Activated CD8-positive, alpha-beta T cell treated with anti-CD3 and anti-CD28 coated beads, Interleukin-2, amount 10 ng/mL, durations not matched to agents 7 days and 5 days (primary cell): ENCODE data around the gene RPS3. TPM values are rescaled to one million over a fixed set of nuclear protein-coding genes. Genes with fewer than 3 reads are reported as not detected.
A peak's percentile ranks its signal among the peaks of the same experiment; 100 is the strongest.

Experiments
- ATAC-seq: fragments of 150-1000 bp; cut with Tn5 transposase; one replicate; pipeline ENCODE4 v1.10.0; 2021; ENCODE audit warnings: moderate library complexity
- CTCF ChIA-PET: fragments of 350-600 bp; sonication (Branson Sonifier 250); formaldehyde crosslinking; loops from one replicate; lab custom pipeline; 2021; ENCODE audit warnings: antibody characterized with exemption; lab: Charles Lee
- POLR2A ChIA-PET: fragments of 350-600 bp; sonication (Branson Sonifier 250); formaldehyde crosslinking; loops from one replicate; lab custom pipeline; 2021; ENCODE audit warnings: antibody characterized with exemption; lab: Charles Lee
- DNase-seq: peaks from one replicate; pipeline ENCODE4 v3.0.0-alpha.2; 2020
- H3K27ac Mint-ChIP-seq: one replicate; pipeline ENCODE4 v1.8.0; 2021; ENCODE audit warnings: mild to moderate bottlenecking, mixed read lengths
- H3K27me3 Mint-ChIP-seq: one replicate; pipeline ENCODE4 v1.8.0; 2021; ENCODE audit warnings: low read depth, mixed read lengths
- H3K36me3 Mint-ChIP-seq: one replicate; pipeline ENCODE4 v1.8.0; 2021; ENCODE audit warnings: low read depth, mixed read lengths
- H3K4me1 Mint-ChIP-seq: one replicate; pipeline ENCODE4 v1.8.0; 2021; ENCODE audit warnings: low read depth, mixed read lengths
- H3K4me3 Mint-ChIP-seq: one replicate; pipeline ENCODE4 v1.8.0; 2021; ENCODE audit warnings: mild to moderate bottlenecking, mixed read lengths
- H3K9me3 Mint-ChIP-seq: one replicate; pipeline ENCODE4 v1.8.0; 2022; ENCODE audit warnings: mixed read lengths; ENCODE audit not compliant: insufficient read depth
- total RNA-seq, 2 experiments: library from RNA; stranded (reverse); gene quantifications; one replicate each; pipeline ENCODE4 v1.2.3, GENCODE V29; 2021

The RPS3 gene
- total RNA-seq, 2 experiments from 2014 or later: 2,820 to 2,871 TPM

GRCh38 chr11:75428989-75429640 is 29.8 kb downstream of the RPS3 start:
- Mint-ChIP-seq H3K36me3 (peaks cover 6% of the 10 kb centered on the region), H3K27ac (peak overlapping the region; percentile 50), H3K9me3 (peaks cover 4% of the 10 kb centered on the region), H3K27me3 (peaks cover 45% of the 10 kb centered on the region), H3K4me1 (peaks cover 16% of the 10 kb centered on the region), H3K4me3 (peak overlapping the region; percentile 61)
- no peak for ATAC-seq
- DNase-seq: no peak
- ChIA-PET POLR2A (no interaction called here), CTCF (interaction anchor here (0.9 to 1.4 kb wide), 6 partner anchors 13 to 149 kb away, joined by 3 to 5 read pairs (median 4); no protein-coding TSS in a partner anchor)

- ATAC-seq (no peak), DNase-seq (no peak)
- POLR2A ChIA-PET: interaction anchor here (1.0 kb wide), 1 partner anchor 47 kb away, joined by 3 read pairs; no protein-coding TSS in a partner anchor
- H3K4me3 Mint-ChIP-seq: peak overlapping the region; percentile 61
- peaks cover 16% of the 10 kb centered on the region for H3K4me1 Mint-ChIP-seq
- H3K9me3 Mint-ChIP-seq: peaks cover 4% of the 10 kb centered on the region
- peaks cover 6% of the 10 kb centered on the region for H3K36me3 Mint-ChIP-seq
- H3K27ac Mint-ChIP-seq: peak overlapping the region; percentile 50
- H3K27me3 Mint-ChIP-seq: peaks cover 45% of the 10 kb centered on the region
- CTCF ChIA-PET: interaction anchor here (0.9 to 1.4 kb wide), 5 partner anchors 13 to 150 kb away, joined by 4 to 5 read pairs (median 4); no protein-coding TSS in a partner anchor
Measured at GRCh38 chr11:75429641-75429901, 30.3 kb downstream of the RPS3 start.

GRCh38 chr11:75429902-75430713 is 30.8 kb downstream of the RPS3 start:
- peak; percentile 80 for ATAC-seq
- DNase-seq: peak; percentile 68
- Mint-ChIP-seq H3K9me3 (peaks cover 4% of the 10 kb centered on the region), H3K27me3 (peaks cover 45% of the 10 kb centered on the region), H3K27ac (peak overlapping the region; percentile 71), H3K36me3 (peaks cover 6% of the 10 kb centered on the region), H3K4me1 (peaks cover 16% of the 10 kb centered on the region), H3K4me3 (peak overlapping the region; percentile 70)
- POLR2A ChIA-PET: interaction anchor here (1.0 kb wide), 2 partner anchors 8 to 46 kb away, joined by 3 read pairs; no protein-coding TSS in a partner anchor
- CTCF ChIA-PET: interaction anchor here (0.9 to 1.4 kb wide), 5 partner anchors 14 to 150 kb away, joined by 4 to 5 read pairs (median 4); no protein-coding TSS in a partner anchor

- H3K27ac Mint-ChIP-seq: peak overlapping the region; percentile 71
- peaks cover 16% of the 10 kb centered on the region for H3K4me1 Mint-ChIP-seq
- peaks cover 45% of the 10 kb centered on the region for H3K27me3 Mint-ChIP-seq
- ATAC-seq (no peak), DNase-seq (no peak)
- ChIA-PET CTCF (interaction anchor here (0.9 to 1.8 kb wide), 5 partner anchors 23 to 101 kb away, joined by 3 to 7 read pairs (median 4); no protein-coding TSS in a partner anchor), POLR2A (interaction anchor here (0.6 to 1.0 kb wide), 3 partner anchors 8 to 358 kb away, joined by 3 read pairs; no protein-coding TSS in a partner anchor)
- peaks cover 6% of the 10 kb centered on the region for H3K36me3 Mint-ChIP-seq
- H3K9me3 Mint-ChIP-seq: peaks cover 4% of the 10 kb centered on the region
- H3K4me3 Mint-ChIP-seq: peak overlapping the region; percentile 70
Measured at GRCh38 chr11:75430714-75431532, 31.6 kb downstream of the RPS3 start.

GRCh38 chr11:75431533-75432525 is 32.5 kb downstream of the RPS3 start:
- DNase-seq (no peak), ATAC-seq (no peak)
- Mint-ChIP-seq H3K9me3 (peaks cover 4% of the 10 kb centered on the region), H3K27me3 (peaks cover 45% of the 10 kb centered on the region), H3K4me3 (no peak overlapping the region), H3K36me3 (peaks cover 6% of the 10 kb centered on the region), H3K27ac (no peak overlapping the region), H3K4me1 (peaks cover 16% of the 10 kb centered on the region)
- ChIA-PET POLR2A (interaction anchor here (0.5 to 0.6 kb wide), 2 partner anchors 123 to 357 kb away, joined by 3 read pairs; no protein-coding TSS in a partner anchor), CTCF (interaction anchor here (0.9 to 1.8 kb wide), 4 partner anchors 20 to 100 kb away, joined by 3 to 7 read pairs (median 3); no protein-coding TSS in a partner anchor)

- Mint-ChIP-seq H3K27me3 (peaks cover 43% of the 10 kb centered on the region), H3K36me3 (peaks cover 6% of the 10 kb centered on the region), H3K4me1 (peaks cover 16% of the 10 kb centered on the region), H3K9me3 (peaks cover 4% of the 10 kb centered on the region), H3K27ac (no peak within 1 kb of the TSS), H3K4me3 (no peak within 1 kb of the TSS)
- ATAC-seq: no peak
- ChIA-PET CTCF (interaction anchor here (0.9 to 1.8 kb wide), 4 partner anchors 11 to 45 kb away, joined by 3 to 7 read pairs (median 4); no protein-coding TSS in a partner anchor), POLR2A (no interaction called here)
- no peak for DNase-seq
Measured at GRCh38 chr11:75432911-75433321, 33.6 kb downstream of the RPS3 start, which contains the start of gene KLHL35. KLHL35 (minus strand) TSS chr11:75433203; CDS start chr11:75430629, 2,574 bp downstream.

GRCh38 chr11:75433443-75433842 is 34.1 kb downstream of the RPS3 start:
- peaks cover 6% of the 10 kb centered on the region for H3K36me3 Mint-ChIP-seq

GRCh38 chr11:75434051-75434450 is 34.7 kb downstream of the RPS3 start:
- POLR2A ChIA-PET: interaction anchor here (0.7 kb wide), 1 partner anchor 93 kb away, joined by 3 read pairs; no protein-coding TSS in a partner anchor

More at GRCh38 chr11:75433443-75433842, 34.1 kb downstream of the RPS3 start:
- no peak for DNase-seq
- ChIA-PET CTCF (interaction anchor here (0.9 to 1.9 kb wide), 4 partner anchors 10 to 153 kb away, joined by 3 to 6 read pairs (median 4); no protein-coding TSS in a partner anchor), POLR2A (no interaction called here)
- Mint-ChIP-seq H3K4me1 (peaks cover 14% of the 10 kb centered on the region), H3K4me3 (no peak overlapping the region), H3K9me3 (peaks cover 4% of the 10 kb centered on the region), H3K27ac (no peak overlapping the region), H3K27me3 (peaks cover 39% of the 10 kb centered on the region)
- ATAC-seq: no peak

GRCh38 chr11:75434886-75435570 is 35.7 kb downstream of the RPS3 start:
- Mint-ChIP-seq H3K27ac (no peak overlapping the region), H3K27me3 (peaks cover 30% of the 10 kb centered on the region), H3K4me3 (no peak overlapping the region), H3K4me1 (peaks cover 5% of the 10 kb centered on the region), H3K36me3 (no peaks in the 10 kb centered on the region), H3K9me3 (no peaks in the 10 kb centered on the region)
- ChIA-PET CTCF (interaction anchor here (1.8 to 1.9 kb wide), 2 partner anchors 97 to 154 kb away, joined by 4 to 5 read pairs; no protein-coding TSS in a partner anchor), POLR2A (no interaction called here)
- DNase-seq: no peak
- ATAC-seq: no peak

More at GRCh38 chr11:75434051-75434450, 34.7 kb downstream of the RPS3 start:
- Mint-ChIP-seq H3K27ac (no peak overlapping the region), H3K27me3 (peaks cover 33% of the 10 kb centered on the region), H3K36me3 (peaks cover 3% of the 10 kb centered on the region), H3K4me3 (no peak overlapping the region), H3K9me3 (peaks cover 4% of the 10 kb centered on the region), H3K4me1 (peaks cover 10% of the 10 kb centered on the region)
- ATAC-seq: no peak
- CTCF ChIA-PET: interaction anchor here (0.6 to 1.9 kb wide), 5 partner anchors 9 to 154 kb away, joined by 3 to 6 read pairs (median 3); no protein-coding TSS in a partner anchor
- no peak for DNase-seq
